Stimulated activated CD4-positive, alpha-beta T cell treated with anti-CD3 and anti-CD28 coated beads, Interleukin-1b, Interleukin-23, amount 100 ng/mL, for 24 hours (primary cell): Measurements from ENCODE around the gene TAF15.

ENCODE experiments used
- DNase-seq, 4 experiments: peaks; one replicate each; pipeline ENCODE4 v3.0.0-alpha.2; 2020; ENCODE audit warnings: low read depth in 4 of 4, low spot score in 1 of 4

TAF15 gene

DNA sequence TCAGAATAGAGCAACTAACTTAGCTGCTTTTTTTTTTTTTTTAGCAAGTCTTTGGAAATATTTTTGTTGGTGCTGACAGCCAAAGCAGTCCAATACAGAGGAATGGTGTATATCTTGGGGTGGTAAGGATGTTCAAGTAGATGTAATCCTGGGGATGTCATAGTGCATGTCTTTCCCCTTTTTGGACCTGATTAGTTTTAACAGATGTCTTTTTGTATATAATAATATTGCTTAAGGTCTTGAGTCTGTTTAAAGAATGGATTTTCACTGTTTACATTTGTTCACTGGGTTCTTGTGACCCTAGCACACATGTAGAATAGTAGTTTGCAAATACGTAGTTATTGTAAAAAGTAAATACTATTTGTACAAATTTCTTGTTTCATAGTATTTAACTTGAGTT is 7.9 kb downstream of the TAF15 start:
- DNase-seq, result no peak

- no peak for DNase-seq
Observed at GRCh38 chr17:35819455-35819854, 10.2 kb downstream of the TAF15 start.

- DNase-seq, result no peak
Observed at GRCh38 chr17:35821308-35821707, 12.0 kb downstream of the TAF15 start.

- no peak for DNase-seq
Observed at GRCh38 chr17:35825206-35825605, 15.9 kb downstream of the TAF15 start.

- no peak for DNase-seq
Observed at GRCh38 chr17:35841101-35841500, 31.8 kb downstream of the TAF15 start.

DNA sequence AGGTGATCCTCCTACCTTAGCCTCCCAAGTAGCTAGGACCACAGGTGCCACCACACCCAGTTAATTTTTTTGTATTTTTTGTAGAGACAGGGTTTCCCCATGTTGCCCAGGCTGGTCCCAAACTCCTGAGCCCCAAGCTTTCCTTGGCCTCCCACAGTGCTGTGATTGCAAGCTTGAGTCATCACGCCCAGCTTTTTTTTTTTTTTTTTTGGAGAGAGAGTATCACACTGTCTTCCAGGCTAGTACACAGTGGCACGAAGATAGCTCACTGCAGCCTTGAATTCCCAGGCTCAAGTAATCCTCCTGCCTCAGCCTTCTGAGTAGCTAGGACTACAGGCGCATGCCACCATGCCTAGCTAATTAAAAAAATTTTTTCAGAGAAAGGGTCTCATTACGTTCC is 32.2 kb downstream of the TAF15 start:
- DNase-seq, result no peak

DNA sequence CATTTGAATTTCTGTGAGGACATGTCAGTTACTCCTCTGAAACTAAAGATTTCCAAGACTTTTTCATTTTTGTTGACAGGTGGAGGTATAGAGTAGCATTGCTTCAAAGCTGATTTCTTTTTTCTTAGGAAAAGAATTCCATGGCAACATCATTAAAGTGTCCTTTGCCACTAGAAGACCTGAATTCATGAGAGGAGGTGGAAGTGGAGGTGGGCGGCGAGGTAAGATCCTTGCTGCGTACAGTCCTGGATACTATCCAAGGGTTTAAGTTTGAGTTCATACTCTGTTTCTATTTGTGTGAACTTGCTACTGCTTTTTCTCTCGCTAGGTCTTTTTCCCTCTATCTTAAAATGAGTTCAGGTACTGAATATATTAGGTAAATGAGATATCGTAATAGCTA is 33.0 kb downstream of the TAF15 start:
- no peak for DNase-seq

DNA sequence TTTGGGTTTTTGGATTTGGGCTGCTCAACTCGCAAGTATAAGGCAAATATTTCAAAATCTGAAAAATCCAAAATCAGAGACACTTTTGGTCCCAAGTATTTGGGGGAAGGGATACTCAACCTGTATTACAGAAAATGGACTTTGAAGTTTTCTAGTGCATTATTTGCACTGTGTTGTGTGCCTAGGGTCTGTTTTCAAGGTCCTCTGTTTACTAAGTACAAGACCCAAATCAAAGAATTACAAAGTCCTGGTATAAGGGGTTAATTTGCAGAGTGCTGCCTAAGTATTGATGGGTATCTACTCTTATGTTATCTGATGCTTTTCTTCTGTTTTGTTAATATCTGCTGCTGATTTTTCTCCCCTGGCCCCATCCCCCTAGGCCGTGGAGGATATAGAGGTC is 34.4 kb downstream of the TAF15 start:
- DNase-seq, result no peak

DNA sequence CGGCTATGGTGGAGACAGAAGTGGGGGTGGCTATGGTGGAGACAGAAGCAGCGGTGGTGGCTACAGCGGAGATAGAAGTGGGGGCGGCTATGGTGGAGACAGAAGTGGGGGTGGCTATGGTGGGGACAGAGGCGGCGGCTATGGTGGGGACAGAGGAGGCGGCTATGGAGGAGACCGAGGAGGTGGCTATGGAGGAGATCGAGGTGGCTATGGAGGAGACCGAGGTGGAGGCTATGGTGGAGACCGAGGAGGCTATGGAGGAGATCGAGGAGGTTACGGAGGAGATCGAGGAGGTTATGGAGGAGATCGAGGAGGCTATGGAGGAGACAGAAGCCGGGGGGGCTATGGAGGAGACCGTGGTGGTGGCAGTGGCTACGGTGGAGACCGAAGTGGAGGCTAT is 35.3 kb downstream of the TAF15 start:
- DNase-seq, result no peak

- no peak for DNase-seq
Observed at GRCh38 chr17:35846055-35846809, 36.9 kb downstream of the TAF15 start.

GRCh38 chr17:35847006-35847405 is 37.7 kb downstream of the TAF15 start:
- no peak for DNase-seq

- DNase-seq, result no peak
Observed at GRCh38 chr17:35847633-35848373, 38.5 kb downstream of the TAF15 start.

DNA sequence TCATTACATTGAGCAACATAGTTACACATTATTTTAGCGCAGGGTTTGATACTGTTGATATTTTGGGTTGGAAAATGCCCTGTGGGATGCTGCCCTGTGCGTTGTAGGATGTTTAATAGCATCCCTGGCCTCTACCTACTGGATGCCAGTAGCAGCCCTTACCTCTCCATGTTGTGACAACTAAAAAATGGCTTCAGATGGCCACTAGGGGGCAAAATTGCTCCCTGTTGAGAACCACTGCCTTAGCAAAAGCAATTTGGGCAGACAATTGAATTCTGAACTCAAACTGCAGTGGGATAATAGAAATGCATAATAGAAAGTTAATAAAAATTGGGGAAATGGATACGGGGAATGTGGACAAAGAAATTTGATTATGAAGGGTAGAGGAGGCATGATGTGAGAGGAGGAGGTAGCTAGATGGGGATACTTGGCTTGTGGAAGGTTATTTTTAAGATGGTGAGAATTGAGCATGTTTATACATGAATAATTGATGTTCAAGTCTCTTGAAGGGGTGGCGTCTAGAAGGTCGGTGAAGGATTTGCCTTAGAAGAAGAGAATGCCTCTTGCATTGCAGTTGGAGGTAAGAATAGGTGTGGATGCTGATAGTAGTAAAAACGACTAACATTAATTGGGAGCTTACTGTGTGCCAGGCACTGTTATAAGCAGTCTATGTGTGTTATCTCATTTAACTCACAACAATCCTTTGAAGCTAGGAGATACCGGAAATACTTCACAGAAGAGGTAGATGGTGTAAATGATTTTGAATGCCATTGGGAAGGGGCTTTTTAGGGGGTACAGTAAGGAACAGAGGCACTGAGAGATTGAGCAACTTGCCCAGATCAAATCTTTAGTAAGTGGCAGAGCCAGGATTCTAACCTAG is 40.4 kb downstream of the TAF15 start:
- peak; percentile 13 to 28 (median 22) for DNase-seq

DNA sequence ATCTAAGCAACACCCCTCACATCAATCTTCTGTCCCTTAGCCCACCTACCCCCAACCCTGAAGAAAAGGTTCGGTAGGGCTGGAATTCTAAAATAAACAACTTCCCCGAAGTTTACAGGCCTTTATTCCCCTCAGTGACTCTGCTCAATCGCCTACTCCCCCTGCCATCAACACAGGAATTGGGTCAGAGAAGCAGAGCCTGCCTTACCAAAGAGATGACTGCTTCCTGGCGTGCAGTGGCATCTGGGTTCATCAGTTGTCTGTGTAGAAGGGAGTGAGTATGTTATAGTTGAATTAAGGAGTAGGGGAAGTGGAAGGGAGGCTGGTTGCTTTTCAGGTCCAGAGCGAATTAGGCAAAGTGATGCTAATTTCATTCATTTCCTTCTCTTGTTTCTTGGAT is 46.7 kb downstream of the TAF15 start:
- DNase-seq, result no peak

GRCh38 chr17:35856603-35857002 is 47.3 kb downstream of the TAF15 start:
- no peak for DNase-seq

DNA sequence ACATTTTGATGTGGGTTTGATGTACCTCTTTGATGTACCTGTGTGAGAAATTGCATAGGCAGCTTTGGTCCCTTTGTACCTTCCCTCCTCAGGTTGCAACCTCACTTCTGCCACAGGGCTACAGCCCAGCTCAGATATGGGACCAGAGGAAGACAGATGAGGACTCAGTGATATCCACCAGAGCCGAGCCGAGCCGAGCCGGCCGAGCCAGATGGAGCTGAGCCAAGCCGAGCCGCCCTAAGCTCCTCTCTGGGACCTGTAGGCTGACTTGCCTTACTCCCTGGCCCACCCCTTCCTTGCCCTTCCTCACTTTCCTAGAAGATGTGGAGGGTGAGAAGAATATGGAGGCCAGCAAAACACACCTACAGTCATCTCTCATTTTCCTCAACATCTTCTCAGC is 55.6 kb downstream of the TAF15 start:
- DNase-seq, result no peak

DNA sequence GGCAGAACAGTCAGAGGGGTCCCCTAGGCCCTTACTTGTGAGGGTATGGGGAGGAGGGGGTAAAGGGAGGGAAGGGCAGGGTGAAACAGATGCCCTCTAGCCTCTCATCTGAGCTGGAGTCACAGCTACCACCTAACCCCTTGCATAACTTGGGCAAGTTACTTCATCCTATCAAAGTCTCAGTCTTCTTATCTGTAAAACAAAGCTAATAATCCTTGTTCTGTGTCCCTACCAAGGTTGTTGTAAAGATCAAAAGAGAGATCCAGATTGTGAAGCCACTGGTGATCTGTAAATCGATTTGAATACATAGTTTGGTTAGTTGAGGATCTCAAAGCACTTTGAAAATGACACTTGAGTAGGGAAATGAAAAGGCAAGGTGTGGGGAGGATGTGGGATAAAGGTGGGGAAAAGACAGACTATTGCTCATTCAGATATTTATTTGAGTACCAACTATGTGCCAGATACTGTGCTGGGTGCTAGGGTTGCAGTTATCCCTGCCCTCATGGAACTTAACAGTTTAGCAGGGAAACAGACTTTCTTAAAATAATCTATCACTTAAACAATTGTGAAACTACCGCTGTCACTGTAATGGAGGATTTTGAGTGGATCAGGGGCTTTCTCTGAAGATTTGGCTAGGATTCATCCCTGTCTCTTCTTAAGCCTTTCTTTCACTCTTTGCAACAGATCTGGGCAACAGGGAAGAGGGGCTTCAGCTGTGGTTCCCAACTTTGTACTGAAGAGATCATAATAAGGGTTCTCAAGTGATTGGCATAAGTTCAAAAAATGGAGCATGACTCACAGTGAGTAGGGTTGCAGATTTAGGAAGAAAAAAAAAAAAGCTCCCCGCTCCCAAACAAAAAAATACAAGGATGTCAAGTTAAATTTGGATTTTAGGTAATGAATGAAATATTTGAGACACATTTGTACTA is 56.4 kb downstream of the TAF15 start:
- no peak for DNase-seq

DNA sequence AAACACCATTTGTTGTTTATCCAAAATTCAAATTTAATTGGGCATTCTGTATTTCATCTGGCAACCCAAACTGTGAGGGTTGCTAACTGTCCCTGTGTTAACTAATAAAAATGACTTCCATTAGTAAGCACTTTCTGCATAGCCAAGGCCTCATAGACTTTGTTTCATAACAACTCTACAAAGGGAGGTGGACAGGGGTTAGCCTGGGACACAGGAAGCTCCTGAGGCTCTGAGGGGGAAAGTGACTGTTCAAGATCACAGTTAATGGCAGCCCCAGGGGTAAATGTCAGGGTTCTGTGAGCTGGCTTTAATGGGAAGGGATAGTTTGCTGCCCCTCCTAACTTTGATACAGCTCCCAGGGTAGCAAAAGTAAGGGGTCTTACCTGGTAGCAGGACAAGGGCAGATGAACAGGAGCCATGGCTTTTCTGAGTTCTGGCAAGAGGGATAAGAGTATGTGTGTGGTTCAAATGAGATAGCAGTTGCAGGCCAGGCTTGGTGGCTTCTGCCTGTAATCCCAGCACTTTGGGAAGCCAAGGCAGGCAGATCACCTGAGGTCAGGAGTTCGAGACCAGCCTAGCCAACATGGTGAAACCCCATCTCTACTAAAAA is 57.2 kb downstream of the TAF15 start:
- DNase-seq, result no peak

- no peak for DNase-seq
Observed at GRCh38 chr17:35867574-35867973, 58.3 kb downstream of the TAF15 start.

DNA sequence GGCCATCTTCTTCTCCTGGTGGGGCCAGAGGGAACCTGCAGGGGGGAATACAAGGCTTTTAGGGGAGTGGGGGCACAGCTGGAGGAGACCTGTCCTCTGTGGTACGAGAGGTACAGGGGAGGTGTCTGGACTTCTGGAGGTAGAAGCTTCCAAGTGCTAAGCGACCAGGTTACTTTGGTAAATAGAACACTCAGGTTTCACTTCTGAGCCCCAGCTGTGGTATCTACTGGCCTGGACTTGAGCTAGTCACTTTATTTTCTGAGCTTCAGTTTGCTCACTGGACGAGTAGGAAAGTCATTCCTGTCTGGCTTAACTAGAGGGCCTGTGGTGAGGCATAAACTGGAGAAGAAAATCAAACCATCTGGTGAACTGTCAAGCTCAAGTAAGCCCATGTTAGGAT is 59.5 kb downstream of the TAF15 start, which contains the start of gene HEATR9:
HEATR9 (minus strand) TSS at position 155 of the 400 bp plus-strand sequence; CDS start at position 6, 149 bp downstream.
- no peak for DNase-seq
